NCI-H526 treated with DMSO at 0.1 percent for 48 hours (cell line): ENCODE results near the gene MAEA.
A peak's percentile ranks its signal among the peaks of the same experiment; 100 is the strongest.
"Not testable (repeated sequence)": the region's sequence is repeated elsewhere in the genome, so short reads cannot be mapped to it uniquely, and the experiment has no call there.

Source experiments
- DNase-seq: peaks from one replicate; lab custom pipeline; 2025; lab: John Stamatoyannopoulos, UW

The MAEA gene

DNA sequence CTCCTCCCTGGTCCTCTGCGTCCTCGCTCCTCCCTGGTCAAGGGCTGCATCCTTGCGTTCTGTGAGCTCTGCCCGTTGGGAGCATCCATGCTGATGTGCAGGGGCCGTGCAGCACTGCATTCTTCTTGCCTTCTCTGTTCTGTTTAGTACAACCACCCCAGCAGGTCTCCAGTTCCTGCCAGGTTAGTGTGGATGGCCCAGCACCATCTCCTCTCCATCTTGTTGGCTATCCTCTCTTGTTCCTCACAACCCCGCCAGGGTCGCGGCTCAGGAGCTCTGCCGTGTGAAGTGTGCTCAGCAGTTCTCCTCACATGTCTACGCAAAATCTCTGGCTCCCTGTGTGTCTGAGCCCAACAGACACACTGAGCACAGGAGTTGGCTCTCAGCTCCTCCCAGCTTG is 10.4 kb upstream of the MAEA start:
- no peak for DNase-seq

GRCh38 chr4:1283711-1284110 is 6.0 kb upstream of the MAEA start:
- DNase-seq, result no peak

DNA sequence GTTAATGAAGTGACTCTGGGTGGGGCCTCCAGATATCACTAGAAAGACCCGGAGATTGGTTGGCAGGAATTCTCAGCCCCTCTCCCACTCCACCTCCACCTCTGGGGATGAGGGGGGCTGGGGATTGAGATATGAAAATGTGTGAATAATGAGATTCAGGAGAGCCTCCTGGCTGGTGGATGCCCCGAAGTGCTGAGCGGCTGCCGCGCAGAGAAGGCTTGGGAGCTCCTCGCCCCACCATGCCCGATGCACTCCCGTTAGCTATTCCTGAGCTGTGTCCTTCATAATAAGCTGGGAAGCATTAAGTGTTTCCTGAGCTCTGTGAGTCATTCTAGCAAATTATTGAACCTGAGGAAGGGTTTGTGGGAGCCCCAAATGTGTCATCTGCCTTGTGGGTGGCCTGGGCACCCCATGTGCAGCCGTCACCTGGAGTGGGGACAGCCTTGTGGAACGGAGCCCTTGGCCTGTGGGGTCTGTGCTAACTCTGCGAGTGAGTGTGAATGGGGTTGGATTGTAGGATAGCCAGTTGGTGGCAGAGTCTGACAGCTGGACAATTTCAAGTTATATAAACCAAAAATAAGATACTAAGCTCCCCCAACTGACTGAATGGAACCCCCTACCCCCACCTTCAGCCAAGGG is 4.4 kb upstream of the MAEA start:
- DNase-seq, result no peak

DNA sequence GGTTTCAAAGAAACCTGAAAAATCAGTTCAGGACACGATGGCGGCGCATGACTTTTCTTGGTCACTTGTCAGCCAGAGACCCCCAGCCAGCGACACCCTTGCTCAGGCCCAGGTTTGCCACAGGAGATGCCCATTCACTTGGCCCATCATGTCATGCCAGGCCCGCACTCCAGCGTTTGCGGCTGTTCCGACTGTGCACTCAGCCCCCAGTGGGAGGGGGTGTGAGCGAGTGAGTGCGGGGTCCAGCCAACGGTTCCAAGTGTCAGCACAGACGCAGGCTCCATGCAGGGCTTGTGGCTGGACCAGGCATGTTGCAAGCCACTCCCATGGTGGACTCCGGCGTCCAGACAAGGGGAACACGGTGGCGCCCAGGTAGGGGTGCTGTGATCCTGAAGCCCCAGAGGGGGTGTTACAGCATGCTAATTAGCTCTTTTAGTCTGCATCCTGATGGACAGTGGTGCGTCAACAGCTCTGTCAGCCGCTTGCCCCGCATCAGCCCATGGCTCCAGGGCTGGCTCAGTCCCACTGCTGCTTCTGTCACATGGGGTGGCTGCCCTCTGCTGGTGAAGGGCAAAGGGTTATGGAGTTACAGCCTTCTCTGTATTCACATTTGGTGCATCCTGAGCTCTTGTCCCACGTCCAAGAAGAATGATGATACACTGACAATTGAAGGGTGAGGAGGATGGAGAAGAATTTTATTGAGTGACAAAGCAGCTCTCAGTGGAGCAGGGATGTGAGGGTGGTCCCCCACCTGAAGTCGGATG is 3.7 kb upstream of the MAEA start:
- no peak for DNase-seq

DNA sequence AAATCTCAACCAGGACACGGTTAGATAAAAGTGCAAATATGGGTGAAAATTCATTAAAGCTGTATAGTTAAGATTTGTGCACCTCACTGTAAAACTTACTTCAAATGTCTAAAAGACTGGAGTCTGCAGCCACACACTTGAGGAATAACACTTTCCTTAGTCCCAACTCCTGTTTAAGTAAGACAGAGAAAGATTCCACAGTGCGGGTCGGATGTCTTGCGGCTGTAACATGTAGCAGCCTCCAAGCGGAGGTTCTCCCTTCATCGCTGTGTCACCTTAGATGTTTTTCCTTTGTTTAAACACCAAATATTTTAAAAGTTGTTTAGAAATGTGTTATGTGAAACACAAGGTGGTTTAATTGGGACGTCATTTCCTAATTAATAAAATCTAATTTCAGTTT is 905 bp upstream of the MAEA start:
- DNase-seq, result no peak

DNA sequence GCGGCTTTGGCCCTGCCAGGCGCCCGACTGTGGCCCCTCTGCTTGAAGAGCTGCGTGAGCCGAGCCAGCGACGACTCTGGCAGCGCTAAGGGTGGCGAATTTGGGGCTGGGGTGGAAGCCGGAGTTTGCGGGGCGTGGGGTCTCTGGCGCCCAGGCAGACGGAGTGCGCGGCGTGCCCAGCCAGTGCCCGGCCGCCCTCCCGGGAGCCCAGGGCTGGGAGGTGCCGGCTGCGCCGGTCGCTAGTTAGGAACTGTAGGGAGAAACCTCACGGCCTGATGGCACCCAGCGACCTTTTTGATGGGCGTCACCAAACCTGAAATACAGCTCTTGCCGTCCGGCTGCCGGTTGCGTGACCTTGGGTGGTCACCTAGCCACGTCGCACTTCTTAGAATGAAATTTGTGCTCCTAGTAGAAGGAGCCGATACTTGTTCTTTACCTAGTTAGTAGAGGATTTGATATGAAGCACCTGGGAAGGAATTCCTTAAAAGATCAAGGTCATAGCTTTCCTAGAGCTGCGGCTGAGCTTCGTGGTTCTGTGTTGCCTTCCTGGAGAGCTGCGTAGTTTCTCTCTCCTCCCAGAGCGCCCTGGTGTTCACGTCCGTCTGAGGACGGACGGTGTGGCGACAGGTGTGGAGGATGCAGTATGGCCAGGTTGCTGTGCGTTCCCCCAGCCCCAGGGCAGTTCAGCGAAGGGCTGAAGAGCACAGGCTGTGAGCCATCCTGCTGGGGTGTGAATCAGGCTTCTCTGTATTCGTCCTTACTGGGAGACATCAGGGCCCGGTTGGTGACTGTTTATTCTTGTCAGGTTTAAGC is 680 bp downstream of the MAEA start:
- DNase-seq, result no peak

GRCh38 chr4:1291091-1291490 is 1.4 kb downstream of the MAEA start:
- DNase-seq, result no peak

DNA sequence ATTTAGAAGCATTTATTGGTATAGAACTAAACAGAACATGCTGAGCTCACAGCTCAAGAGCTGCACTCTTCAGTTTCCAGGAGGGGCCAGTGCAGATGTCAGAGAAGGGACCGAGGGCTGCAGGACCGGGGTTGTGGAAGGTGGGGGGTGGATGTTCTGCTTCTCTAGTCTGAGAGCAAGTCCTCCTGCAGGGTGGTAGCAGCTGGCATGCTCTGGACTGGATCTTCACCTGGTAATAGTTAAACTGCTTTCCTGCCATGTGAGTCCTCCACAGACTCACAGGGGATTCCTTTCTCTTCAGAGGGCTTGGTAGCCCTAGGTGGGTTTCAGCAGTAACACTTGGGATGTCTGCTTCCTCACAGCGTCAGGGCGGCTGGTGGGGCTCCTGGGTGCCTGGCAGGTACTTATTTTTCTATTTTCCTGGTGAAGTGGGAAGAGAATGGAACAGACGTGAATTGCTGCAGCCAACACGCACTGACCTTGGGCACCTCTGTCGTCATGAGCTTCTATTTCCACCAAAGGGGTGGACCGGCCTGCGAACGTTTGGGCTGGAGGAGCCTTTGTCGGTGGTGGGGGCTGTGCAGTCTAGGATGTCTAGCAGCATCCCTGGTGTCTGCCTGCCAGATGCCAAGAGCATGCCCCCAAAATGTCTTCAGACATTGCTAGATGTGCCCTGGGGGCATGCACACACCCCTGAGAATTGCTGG is 2.5 kb downstream of the MAEA start:
- no peak for DNase-seq

DNA sequence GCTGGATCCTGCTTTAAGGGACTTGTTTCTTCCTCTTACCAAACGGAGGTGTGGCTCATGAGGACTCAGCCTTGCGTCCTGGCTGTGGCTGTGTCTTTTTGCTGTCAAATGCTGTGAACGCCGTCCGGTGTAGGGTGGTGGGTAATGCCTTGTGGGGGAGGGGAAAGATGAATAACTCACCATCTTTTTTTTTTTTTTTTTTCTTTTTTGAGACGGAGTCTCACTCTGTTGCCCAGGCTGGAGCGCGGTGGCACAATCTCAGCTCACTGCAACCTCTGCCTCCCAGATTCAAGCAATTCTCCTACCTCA is 3.0 kb downstream of the MAEA start:
- DNase-seq, result not testable (repeated sequence)

DNA sequence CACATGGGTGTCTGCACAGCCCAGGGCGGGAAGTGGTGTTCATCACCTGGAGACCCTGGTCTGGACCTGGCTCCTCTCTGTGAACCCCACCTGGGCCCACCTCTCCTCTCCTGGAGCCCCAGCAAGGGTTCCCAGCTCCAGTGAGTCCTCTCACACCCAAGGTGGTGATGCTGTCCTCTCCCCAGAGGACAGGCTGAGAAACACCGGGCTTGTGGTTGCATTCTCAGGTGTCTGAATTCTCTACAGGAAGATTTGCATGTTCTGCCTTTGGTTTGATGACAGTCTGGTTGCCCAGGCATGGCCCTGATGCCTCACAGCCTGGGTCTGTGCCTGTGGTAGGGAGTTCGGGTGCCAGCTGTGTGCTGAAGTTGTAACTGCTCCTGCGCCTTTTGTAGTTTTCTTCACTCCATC is 3.8 kb downstream of the MAEA start:
- peak; percentile 43 for DNase-seq

DNA sequence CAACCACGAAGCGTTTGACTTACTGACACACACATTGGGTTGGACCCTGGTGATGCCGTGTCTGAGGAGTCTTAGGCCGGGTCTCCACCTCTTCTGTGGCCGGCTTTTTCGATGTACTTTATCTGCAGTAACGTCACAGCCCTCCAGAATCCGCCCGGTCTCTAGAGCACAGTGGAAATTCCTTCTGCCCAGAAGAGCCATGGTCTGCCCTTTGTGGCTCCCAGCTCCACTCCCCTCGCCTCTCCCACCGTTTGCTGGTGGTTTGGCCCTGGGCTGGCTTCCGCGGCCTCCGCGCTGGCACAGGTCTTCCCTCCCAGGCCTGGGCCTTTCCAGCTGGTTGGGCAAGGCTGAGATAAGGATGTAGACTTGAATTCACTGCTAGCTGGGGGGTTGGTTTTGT is 4.3 kb downstream of the MAEA start:
- no peak for DNase-seq

DNA sequence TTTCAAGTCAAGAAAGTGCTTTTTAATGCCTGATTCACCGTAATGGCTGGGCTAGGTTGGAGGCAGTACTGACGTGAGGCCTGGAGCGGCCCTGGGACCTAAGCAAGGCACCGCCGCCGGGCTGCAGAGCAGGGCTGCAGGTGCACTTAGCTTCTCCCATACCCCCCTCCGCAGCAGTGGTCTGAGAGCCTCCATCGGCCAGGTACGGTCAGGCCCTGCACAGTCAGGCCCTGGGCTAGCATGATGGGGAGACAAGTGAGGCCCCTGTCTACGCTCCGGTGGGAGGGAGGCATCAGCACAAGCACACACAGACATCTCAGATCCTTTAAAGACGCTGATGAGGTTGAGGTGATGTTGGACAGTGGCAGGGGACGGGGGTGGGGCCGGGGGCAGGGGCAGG is 4.7 kb downstream of the MAEA start:
- no peak for DNase-seq

- no peak for DNase-seq
Observed at GRCh38 chr4:1294891-1295290, 5.2 kb downstream of the MAEA start.

DNA sequence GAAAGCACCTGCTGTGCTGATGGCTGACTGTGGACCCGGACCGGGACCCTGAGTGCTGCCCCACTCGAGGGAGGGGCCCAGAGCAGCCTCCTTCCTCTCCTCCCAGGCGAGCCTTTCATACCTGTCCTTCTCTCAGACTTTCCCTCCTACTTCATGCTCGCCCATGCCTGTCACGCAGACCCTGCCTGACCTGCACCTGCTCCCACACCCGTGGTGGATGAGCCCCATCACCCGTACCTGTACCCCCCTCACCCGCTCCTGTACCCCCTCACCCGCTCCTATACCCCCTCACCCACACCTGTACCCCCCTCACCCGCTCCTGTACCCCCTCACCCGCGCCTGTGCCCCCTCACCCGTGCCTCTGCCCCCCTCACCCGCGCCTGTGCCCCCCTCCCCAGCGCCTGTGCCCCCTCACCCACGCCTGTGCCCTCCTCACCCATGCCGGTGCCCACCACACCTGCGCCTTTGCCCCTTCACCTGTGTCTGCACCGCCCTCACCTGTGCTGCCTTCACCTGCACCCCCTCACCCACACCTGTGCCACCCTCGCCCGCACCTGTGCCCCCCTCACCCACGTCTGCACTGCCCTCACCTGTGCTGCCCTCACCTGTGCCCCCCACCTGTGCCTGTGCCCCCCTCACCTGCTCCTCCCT is 5.8 kb downstream of the MAEA start:
- no peak for DNase-seq

- DNase-seq, result no peak
Observed at GRCh38 chr4:1296324-1297022, 6.8 kb downstream of the MAEA start.

DNA sequence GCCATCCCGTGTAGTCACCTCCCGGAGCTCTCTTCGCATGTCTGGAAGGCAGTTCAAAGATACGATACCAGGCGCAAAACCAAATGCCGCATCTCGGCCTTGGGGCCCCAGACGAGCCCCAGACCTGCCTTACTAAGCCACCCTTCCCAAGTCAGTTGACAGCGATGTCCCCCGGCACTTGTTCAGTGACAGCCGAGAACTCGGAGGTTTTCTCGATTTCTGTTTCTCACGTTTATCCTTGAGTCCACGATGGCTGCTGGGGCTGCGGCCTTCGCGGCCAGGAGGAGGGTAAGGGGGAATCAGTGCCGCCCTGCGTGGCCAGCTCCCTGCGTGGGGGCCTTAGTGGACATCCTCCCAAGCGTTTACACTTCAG is 7.3 kb downstream of the MAEA start:
- DNase-seq, result no peak

DNA sequence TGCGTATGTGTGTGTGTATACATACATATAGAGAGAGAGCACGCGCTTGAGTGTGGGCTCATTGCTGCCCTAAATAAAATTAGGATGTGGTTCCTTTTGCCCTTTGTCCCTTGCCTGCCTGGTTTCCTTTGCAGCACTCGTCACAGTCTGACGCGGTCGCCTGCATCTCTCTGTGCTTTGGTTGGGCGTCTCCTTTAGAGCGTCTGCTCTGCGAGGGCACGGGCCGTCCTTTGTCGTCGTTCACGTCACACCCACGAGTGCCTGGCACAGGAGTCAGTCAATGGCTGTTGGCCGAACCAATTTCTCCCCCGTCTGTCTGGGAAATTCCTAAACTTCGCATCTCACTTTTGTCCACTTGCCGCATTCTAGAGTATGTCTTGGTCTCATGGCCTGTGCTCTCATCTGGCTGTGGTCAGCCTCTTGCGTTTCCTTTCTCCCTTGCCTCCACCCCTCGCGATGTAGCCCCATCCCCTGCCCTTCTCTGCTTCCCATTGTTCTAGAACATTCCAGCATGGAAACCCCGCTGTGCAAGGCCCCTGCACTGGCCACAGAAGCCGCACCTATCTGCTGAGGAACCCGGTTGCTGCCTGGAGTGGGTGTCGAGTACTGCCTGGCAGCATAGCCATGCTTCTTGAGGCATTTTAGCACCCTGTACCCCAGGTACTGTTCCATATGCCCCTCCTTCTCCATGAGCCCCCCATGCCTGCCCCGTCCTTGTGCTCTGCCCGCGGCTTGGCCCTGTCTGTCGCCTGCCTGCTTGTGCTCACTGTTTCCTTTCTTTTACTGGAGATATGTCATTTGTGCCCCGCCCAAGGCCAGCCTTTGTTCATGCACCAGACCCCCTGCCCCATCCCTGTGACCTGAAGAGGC is 8.0 kb downstream of the MAEA start:
- DNase-seq, result no peak

DNA sequence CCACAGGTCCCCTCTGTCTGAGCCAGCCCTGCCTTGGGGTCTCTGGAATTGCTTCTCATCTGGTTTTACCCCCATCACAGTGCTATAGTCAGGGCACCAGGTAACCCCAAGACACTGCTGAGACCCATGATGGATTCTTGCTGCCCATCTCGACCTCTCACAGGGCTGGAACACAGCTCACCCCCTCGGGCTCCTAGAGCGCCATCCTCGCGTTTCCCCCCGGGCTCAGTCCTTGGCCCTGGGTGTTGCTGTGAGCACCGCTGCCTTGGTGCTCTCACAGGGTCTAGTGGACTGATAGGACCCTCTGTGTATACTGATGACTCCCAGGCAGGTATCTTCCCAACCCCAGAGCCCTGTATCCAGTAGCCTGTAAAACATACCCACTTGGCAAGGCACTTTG is 8.8 kb downstream of the MAEA start:
- DNase-seq, result no peak

- no peak for DNase-seq
Observed at GRCh38 chr4:1299301-1299860, 9.7 kb downstream of the MAEA start.
